HCT116 (cell line): ENCODE results near the gene ZNF469. TPM values are rescaled to one million over a fixed set of nuclear protein-coding genes. Genes with fewer than 3 reads are reported as not detected.

Experiments used
- ATAC-seq: fragments of 200-7000 bp; cut with Tn5 transposase; 2 replicates; pipeline ENCODE4 v1.9.1; 2020; ENCODE audit warnings: mild to moderate bottlenecking, moderate library complexity
- BruUV-seq: library from RNA; stranded (reverse); fragments of 400-500 nt; replicated peaks from 2 replicates; lab custom pipeline; 2021; lab: Mats Ljungman, UMichigan
- CTCF ChIA-PET: fragments of 300-600 bp; sonication (Branson Sonifier 250); formaldehyde crosslinking; loops from one replicate; lab custom pipeline; 2021; ENCODE audit warnings: antibody characterized with exemption; lab: Charles Lee
- POLR2A ChIA-PET: fragments of 300-600, 350-600 bp; sonication (Branson Sonifier 250); formaldehyde crosslinking; loops from one replicate; lab custom pipeline; 2021; ENCODE audit warnings: antibody characterized with exemption; lab: Charles Lee
- RAD21 ChIA-PET, 2 experiments: fragments of 300-600 bp; sonication (Branson Sonifier 250); formaldehyde crosslinking; loops; one replicate each; lab custom pipeline; 2023; ENCODE audit warnings: low total read pairs in 2 of 2; ENCODE audit not compliant: uncharacterized antibody in 2 of 2, unreplicated experiment in 2 of 2, low non-redundant PET in 1 of 2; lab: Charles Lee
- DNase-seq: peaks from one replicate; pipeline ENCODE4 v3.0.0-alpha.2; 2010; ENCODE audit warnings: low read depth, low spot score
- H2AFZ ChIP-seq: fragments of 200-600 bp; shearing (Covaris generic), sonication (generic); 2 replicates; pipeline ENCODE4 v1.6.1; 2017; ENCODE audit warnings: low read depth, mixed run types, mixed read lengths, antibody characterized with exemption, low read length; ENCODE audit not compliant: poor library complexity, severe bottlenecking
- H3K27ac ChIP-seq: 2 replicates; pipeline ENCODE4 v1.5.1; 2012; ENCODE audit warnings: low read depth, low read length
- H3K27me3 ChIP-seq: fragments of 200-600 bp; sonication (generic); 2 replicates; pipeline ENCODE4 v1.6.1; 2016; ENCODE audit warnings: mixed run types, low read length, mixed read lengths; ENCODE audit not compliant: insufficient read depth
- H3K36me3 ChIP-seq, 2 experiments: fragments of 200-500 bp in 1 of 2; fragments of 200-600 bp in 1 of 2; sonication (Bioruptor generic) in 1 of 2; sonication (generic) in 1 of 2; 2 replicates each; pipeline versions ENCODE4 v1.5.1 to v1.6.1; 2014 to 2016; ENCODE audit warnings: low read length in 2 of 2, inconsistent platforms in 1 of 2, mixed read lengths in 1 of 2, mixed run types in 1 of 2; ENCODE audit not compliant: insufficient read depth in 2 of 2, control insufficient read depth in 1 of 2
- H3K4me1 ChIP-seq, 2 experiments: fragments of 200-600 bp in 1 of 2; sonication (generic) in 1 of 2; 2 replicates each; pipeline versions ENCODE4 v1.5.1 to v1.6.1; 2012 to 2017; ENCODE audit warnings: low read length in 2 of 2, inconsistent platforms in 1 of 2, mild to moderate bottlenecking in 1 of 2, mixed read lengths in 1 of 2, mixed run types in 1 of 2, moderate library complexity in 1 of 2; ENCODE audit not compliant: insufficient read depth in 2 of 2, control insufficient read depth in 1 of 2
- H3K4me2 ChIP-seq: fragments of 200-600 bp; sonication (generic); 2 replicates; pipeline ENCODE4 v1.6.1; 2017; ENCODE audit warnings: mixed run types, low read length, mixed read lengths
- H3K4me3 ChIP-seq, 2 experiments: fragments of 200-600 bp in 1 of 2; sonication (generic) in 1 of 2; replicated peaks in 1 of 2; 2 replicates each; pipeline ENCODE4 v1.5.1; 2011 to 2016; ENCODE audit warnings: low read length in 2 of 2, control low read depth in 1 of 2, low read depth in 1 of 2, mild to moderate bottlenecking in 1 of 2, mixed read lengths in 1 of 2, mixed run types in 1 of 2
- H3K79me2 ChIP-seq: fragments of 200-600 bp; sonication (generic); 2 replicates; pipeline ENCODE4 v1.6.1; 2017; ENCODE audit warnings: mild to moderate bottlenecking, mixed run types, low read length, moderate library complexity, mixed read lengths; ENCODE audit not compliant: insufficient read depth
- H3K9ac ChIP-seq: fragments of 200-600 bp; sonication (generic); 2 replicates; pipeline ENCODE4 v1.6.1; 2016; ENCODE audit warnings: low read length, mixed read lengths
- H3K9me2 ChIP-seq: fragments of 200-600 bp; sonication (generic), shearing (Covaris generic); 2 replicates; pipeline ENCODE4 v1.6.1; 2017; ENCODE audit warnings: mixed run types, mild to moderate bottlenecking, moderate library complexity; ENCODE audit not compliant: insufficient read depth
- H3K9me3 ChIP-seq, 2 experiments: fragments of 200-500 bp in 1 of 2; fragments of 200-600 bp in 1 of 2; sonication (Bioruptor generic) in 1 of 2; sonication (generic) in 1 of 2; 2 replicates each; pipeline ENCODE4 v1.6.1; 2014 to 2017; ENCODE audit warnings: low read length in 2 of 2, mixed read lengths in 2 of 2, inconsistent platforms in 1 of 2, low read depth in 1 of 2, mild to moderate bottlenecking in 1 of 2, mixed run types in 1 of 2, moderate library complexity in 1 of 2; ENCODE audit not compliant: control insufficient read depth in 1 of 2, insufficient read depth in 1 of 2
- H4K20me1 ChIP-seq: fragments of 200-600 bp; sonication (generic), shearing (Covaris generic); 2 replicates; pipeline ENCODE4 v1.6.1; 2017; ENCODE audit warnings: mixed run types, mild to moderate bottlenecking, moderate library complexity; ENCODE audit not compliant: insufficient read depth
- ATF3 ChIP-seq: IDR thresholded peaks from 2 replicates; pipeline ENCODE4 v1.6.1; 2012
- CEBPB ChIP-seq: IDR thresholded peaks from 2 replicates; pipeline ENCODE4 v1.6.1; 2012; ENCODE audit warnings: low read depth
- RAD21 ChIP-seq: IDR thresholded peaks from 2 replicates; pipeline ENCODE4 v1.6.1; 2012; ENCODE audit warnings: low read depth, mild to moderate bottlenecking
- intact Hi-C: fragments of 100-400 bp; cut with micrococcal nuclease; formaldehyde crosslinking; loops from 2 replicates; pipeline ENCODE4 v1.10.0; 2022
- total RNA-seq: library from RNA; stranded (reverse); gene quantifications from one replicate; pipeline ENCODE4 v1.2.1, GENCODE V29; 2021; ENCODE audit not compliant: unreplicated experiment

The ZNF469 gene
- total RNA-seq, 1 experiment from 2014 or later = 5.9 TPM

GRCh38 chr16:88353691-88354090 lies 29.1 kb upstream of the ZNF469 start:
- DNase-seq (no peak), ATAC-seq (no peak)
- H4K20me1 ChIP-seq = no peaks in the 10 kb centered on the region
- H3K36me3 ChIP-seq = no peaks in the 10 kb centered on the region
- H3K27me3 ChIP-seq = no peaks in the 10 kb centered on the region
- ChIA-PET RAD21 (no interaction called here), POLR2A (no interaction called here), CTCF (no interaction called here)
- intact Hi-C loops = no loop called here
- H3K4me2 ChIP-seq = no peak overlapping the region
- BruUV-seq = no TSS peak
- H3K79me2 ChIP-seq = no peaks in the 10 kb centered on the region
- TF ChIP-seq RAD21 = no peak
- no peaks in the 10 kb centered on the region for H3K4me1 ChIP-seq
- no peak overlapping the region for H3K27ac ChIP-seq
- no peaks in the 10 kb centered on the region for H3K9me2 ChIP-seq
- H2AFZ ChIP-seq = no peak overlapping the region
- no peak overlapping the region for H3K9ac ChIP-seq
- H3K4me3 ChIP-seq = no peak overlapping the region
- H3K9me3 ChIP-seq = no peaks in the 10 kb centered on the region

DNA sequence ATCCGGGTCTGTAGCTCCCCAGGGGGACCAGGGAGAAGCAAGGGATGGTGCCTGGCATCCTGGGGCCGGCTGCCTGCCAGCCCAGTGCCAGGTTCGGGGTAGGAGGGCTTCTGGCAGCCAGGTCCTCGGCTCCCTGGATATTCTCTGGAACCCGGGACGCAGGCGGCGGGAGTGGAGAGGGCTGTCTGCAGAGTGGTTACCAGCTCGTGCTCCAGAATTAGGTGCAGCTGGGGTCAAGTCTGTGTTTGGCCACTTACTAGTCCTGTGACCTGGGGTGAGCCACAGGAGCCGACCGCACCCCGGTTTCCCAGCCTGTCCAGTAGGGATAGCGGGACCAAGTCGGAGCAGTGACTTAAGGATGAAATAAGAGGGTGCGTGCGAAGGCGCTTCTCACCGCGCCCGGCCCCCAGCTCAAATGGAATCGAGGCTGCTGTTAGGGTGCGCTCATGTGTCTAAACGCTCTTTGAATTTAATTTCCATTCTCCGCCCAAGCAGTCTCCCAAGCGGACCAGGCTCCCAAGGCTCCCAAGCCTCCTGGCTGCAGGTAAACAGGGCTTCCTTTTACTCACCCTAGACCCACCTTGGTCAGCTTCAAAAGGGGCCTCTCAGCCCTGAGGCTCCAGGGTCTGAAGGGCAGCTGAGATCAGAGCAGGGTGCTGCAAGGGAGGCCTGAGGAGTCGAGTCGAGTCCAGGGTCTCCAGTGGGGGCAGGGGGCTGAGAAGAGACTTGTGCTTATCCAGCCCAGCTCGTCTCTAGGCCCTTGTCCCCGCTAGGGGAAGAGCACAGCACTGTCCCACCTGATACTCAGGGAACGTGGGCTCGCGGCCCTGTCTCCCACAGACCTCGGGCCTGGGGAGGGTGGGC lies 28.3 kb upstream of the ZNF469 start:
- no peak for ATAC-seq
- H3K9ac ChIP-seq = no peak overlapping the region
- H3K4me3 ChIP-seq = no peak overlapping the region
- H3K27me3 ChIP-seq = 0 out of 2 replicates have a peak, but pooled peaks cover 6% of the 10 kb centered on the region
- H3K4me2 ChIP-seq = no peak overlapping the region
- RAD21 ChIA-PET = no interaction called here
- TF ChIP-seq CEBPB (no peak), ATF3 (no peak)
- TF ChIP-seq, all 23 proteins: peak for 0
- H2AFZ ChIP-seq = no peak overlapping the region
- no peaks in the 10 kb centered on the region for H3K9me2 ChIP-seq
- no peaks in the 10 kb centered on the region for H3K9me3 ChIP-seq
- intact Hi-C loops = no loop called here
- no peaks in the 10 kb centered on the region for H3K36me3 ChIP-seq
- H3K4me1 ChIP-seq = no peaks in the 10 kb centered on the region
- no peaks in the 10 kb centered on the region for H3K79me2 ChIP-seq
- H3K27ac ChIP-seq = no peak overlapping the region
- H4K20me1 ChIP-seq = no peaks in the 10 kb centered on the region
- no TSS peak for BruUV-seq
- ChIA-PET CTCF (no interaction called here), POLR2A (no interaction called here)
- DNase-seq = no peak
